HUDEP-2 (cell line): Measurements from ENCODE around the gene HS3ST3A1.
A peak's percentile ranks its signal among the peaks of the same experiment; 100 is the strongest.
"Not testable (repeated sequence)": the region's sequence is repeated elsewhere in the genome, so short reads cannot be mapped to it uniquely, and the experiment has no call there.

Experiments used
- DNase-seq, 76 experiments: peaks; one replicate each; lab custom pipeline; 2025; ENCODE audit not compliant: unreplicated experiment in 76 of 76; lab: John Stamatoyannopoulos, UW

The HS3ST3A1 gene

GRCh38 chr17:13498184-13498583 lies 103.5 kb downstream of the HS3ST3A1 start:
- DNase-seq: no peak

- not testable (repeated sequence) for DNase-seq
These were observed 105.1 kb downstream of the HS3ST3A1 start for GRCh38 chr17:13496553-13497056.

- DNase-seq: no peak
These were observed 106.3 kb downstream of the HS3ST3A1 start for GRCh38 chr17:13495423-13495822.

GRCh38 chr17:13492737-13493122 lies 109.0 kb downstream of the HS3ST3A1 start:
- DNase-seq: no peak

- no peak for DNase-seq
These were observed 109.6 kb downstream of the HS3ST3A1 start for GRCh38 chr17:13491916-13492736.

- DNase-seq: no peak
These were observed 110.2 kb downstream of the HS3ST3A1 start for GRCh38 chr17:13491491-13491890.

GRCh38 chr17:13490906-13491482 lies 110.7 kb downstream of the HS3ST3A1 start:
- no peak for DNase-seq

- DNase-seq: no peak
These were observed 111.3 kb downstream of the HS3ST3A1 start for GRCh38 chr17:13490427-13490826.

- no peak for DNase-seq
These were observed 116.4 kb downstream of the HS3ST3A1 start for GRCh38 chr17:13485327-13485726.

GRCh38 chr17:13484020-13484419 lies 117.7 kb downstream of the HS3ST3A1 start:
- DNase-seq: no peak

GRCh38 chr17:13480877-13481276 lies 120.9 kb downstream of the HS3ST3A1 start:
- no peak for DNase-seq

GRCh38 chr17:13478326-13478830 lies 123.4 kb downstream of the HS3ST3A1 start:
- DNase-seq: no peak

GRCh38 chr17:13477180-13477611 lies 124.5 kb downstream of the HS3ST3A1 start:
- DNase-seq: peak in 2 of 76 experiments; percentile 7 to 8

GRCh38 chr17:13476720-13477119 lies 125.0 kb downstream of the HS3ST3A1 start:
- peak in 1 of 76 experiments; percentile 3 for DNase-seq

GRCh38 chr17:13475574-13476223 lies 126.0 kb downstream of the HS3ST3A1 start:
- DNase-seq: peak in 8 of 76 experiments; percentile 3 to 27 (median 13)

- DNase-seq: no peak
These were observed 127.5 kb downstream of the HS3ST3A1 start for GRCh38 chr17:13474073-13474800.

- DNase-seq: no peak
These were observed 136.1 kb downstream of the HS3ST3A1 start for GRCh38 chr17:13465678-13466077.

GRCh38 chr17:13462673-13463124 lies 139.0 kb downstream of the HS3ST3A1 start:
- no peak for DNase-seq

- no peak for DNase-seq
These were observed 139.6 kb downstream of the HS3ST3A1 start for GRCh38 chr17:13462146-13462545.

GRCh38 chr17:13460261-13461000 lies 141.3 kb downstream of the HS3ST3A1 start:
- no peak for DNase-seq
